HepG2 (cell line): Measurements from ENCODE around the gene ADARB2. TPM values are rescaled to one million over a fixed set of nuclear protein-coding genes. Genes with fewer than 3 reads are reported as not detected.

Experiments
- AKNA ChIP-seq: sonication (generic); formaldehyde crosslinking; IDR thresholded peaks from 2 replicates; pipeline ENCODE4 v1.4.0; 2020; ENCODE audit warnings: missing genetic modification reagents, borderline replicate concordance
- ARID5B ChIP-seq: IDR thresholded peaks from 2 replicates; pipeline ENCODE4 v1.4.0; 2020; ENCODE audit warnings: mild to moderate bottlenecking, missing genetic modification reagents
- HMG20A ChIP-seq: IDR thresholded peaks from 2 replicates; pipeline ENCODE4 v1.6.1; 2016; ENCODE audit warnings: borderline replicate concordance
- KAT8 ChIP-seq: IDR thresholded peaks from 2 replicates; pipeline ENCODE4 v1.6.1; 2016; ENCODE audit warnings: missing genetic modification reagents, missing compliant biosample characterization
- NFYB ChIP-seq: sonication (generic); formaldehyde crosslinking; IDR thresholded peaks from 2 replicates; pipeline ENCODE4 v1.4.0; 2020; ENCODE audit warnings: missing genetic modification reagents
- SMYD3 ChIP-seq: sonication (generic); formaldehyde crosslinking; IDR thresholded peaks from 2 replicates; pipeline ENCODE4 v1.8.1; 2023; ENCODE audit warnings: mild to moderate bottlenecking, missing genetic modification reagents
- SSRP1 ChIP-seq: IDR thresholded peaks from 2 replicates; pipeline ENCODE4 v1.6.1; 2016; ENCODE audit warnings: control low read depth
- TBX2 ChIP-seq: sonication (generic); formaldehyde crosslinking; IDR thresholded peaks from 2 replicates; pipeline ENCODE4 v1.5.0; 2020; ENCODE audit warnings: missing genetic modification reagents, mild to moderate bottlenecking, borderline replicate concordance
- U2AF1 ChIP-seq: fragments of 200-400 bp; formaldehyde crosslinking; optimal IDR thresholded peaks from 2 replicates; pipeline ENCODE3; 2017; ENCODE audit warnings: mild to moderate bottlenecking, low read depth, low read length
- XBP1 ChIP-seq: sonication (generic); formaldehyde crosslinking; IDR thresholded peaks from 2 replicates; pipeline ENCODE4 v1.5.0; 2020; ENCODE audit warnings: missing genetic modification reagents
- ZMYM2 ChIP-seq: sonication (generic); formaldehyde crosslinking; IDR thresholded peaks from 2 replicates; pipeline ENCODE4 v1.8.0; 2022; ENCODE audit warnings: mild to moderate bottlenecking, missing genetic modification reagents
- ZNF460 ChIP-seq: sonication (generic); formaldehyde crosslinking; IDR thresholded peaks from 2 replicates; pipeline ENCODE4 v1.5.1; 2020; ENCODE audit warnings: missing genetic modification reagents, mild to moderate bottlenecking, borderline replicate concordance
- ZNF547 ChIP-seq: sonication (generic); formaldehyde crosslinking; IDR thresholded peaks from 2 replicates; pipeline ENCODE4 v1.5.1; 2020; ENCODE audit warnings: mild to moderate bottlenecking, missing genetic modification reagents
- ZNF570 ChIP-seq: sonication (generic); formaldehyde crosslinking; IDR thresholded peaks from 2 replicates; pipeline ENCODE4 v1.4.0; 2020; ENCODE audit warnings: mild to moderate bottlenecking, missing genetic modification reagents, borderline replicate concordance
- ZNF609 ChIP-seq: sonication (generic); formaldehyde crosslinking; IDR thresholded peaks from 2 replicates; pipeline ENCODE4 v1.4.0; 2020; ENCODE audit warnings: mild to moderate bottlenecking, missing genetic modification reagents, borderline replicate concordance
- polyA plus RNA-seq, 8 experiments: library from polyadenylated mRNA; depleted of rRNA in 3 of 8; stranded (reverse) in 7 of 8; unstranded in 1 of 8; fragments of >200 nt; fragmentation: Illumina TruSeq in 4 of 8; extraction: Trizol in 4 of 8; gene quantifications; 2 replicates each; pipeline versions ENCODE4 v1.2.1 to v1.2.3, GENCODE V29; 2011 to 2016; ENCODE audit warnings: low read depth in 4 of 8, missing spikeins in 1 of 8, mixed read lengths in 1 of 8; ENCODE audit not compliant: insufficient read depth in 1 of 8
- total RNA-seq, 5 experiments: library from RNA; depleted of rRNA; stranded (reverse); fragments of >200 nt; fragmentation: Illumina TruSeq; extraction: Trizol; gene quantifications; 2 replicates each; pipeline ENCODE4 v1.2.3, GENCODE V29; 2016; ENCODE audit warnings: low read depth in 1 of 5

ADARB2 gene
- total and polyA plus RNA-seq, 2 of the 13 experiments (the other 11 are each of a cell fraction or from before 2014, with no cell fraction given) = not detected

GRCh38 chr10:1515121-1515779 lies 222.1 kb downstream of the ADARB2 start (continued):
- no peak for TF ChIP-seq ARID5B (CRISPR knock-in tag)
- TF ChIP-seq ZMYM2 (CRISPR knock-in tag) = no peak
- TF ChIP-seq ZNF570 (CRISPR knock-in tag) = no peak
- no peak for TF ChIP-seq SMYD3 (CRISPR knock-in tag)
- TF ChIP-seq XBP1 = no peak
- no peak for TF ChIP-seq TBX2 (CRISPR knock-in tag)
- no peak for TF ChIP-seq SSRP1 (CRISPR knock-in tag)
- no peak for TF ChIP-seq U2AF1
- TF ChIP-seq AKNA (CRISPR knock-in tag) = no peak
- TF ChIP-seq ZNF547 (CRISPR knock-in tag) = no peak
- TF ChIP-seq KAT8 = no peak
- no peak for TF ChIP-seq ZNF609 (CRISPR knock-in tag)
- TF ChIP-seq ZNF460 (CRISPR knock-in tag) = no peak
- TF ChIP-seq HMG20A (CRISPR knock-in tag) = no peak
- TF ChIP-seq NFYB = no peak
